Neural crest cell (in vitro differentiated cells): ENCODE data around the gene ANK3. TPM values are rescaled to one million over a fixed set of nuclear protein-coding genes. Genes with fewer than 3 reads are reported as not detected.
A peak's percentile ranks its signal among the peaks of the same experiment; 100 is the strongest.

Experiments
- DNase-seq: peaks from one replicate; pipeline ENCODE4 v3.0.0; 2021; ENCODE audit warnings: low read depth, mixed read lengths, low spot score
- H3K27ac Mint-ChIP-seq: one replicate; pipeline ENCODE4 v1.8.0; 2021; ENCODE audit warnings: mild to moderate bottlenecking, mixed read lengths; ENCODE audit not compliant: unreplicated experiment
- H3K27me3 Mint-ChIP-seq: 2 replicates; pipeline ENCODE4 v1.8.0; 2021; ENCODE audit warnings: low read depth, mild to moderate bottlenecking, mixed read lengths
- H3K36me3 Mint-ChIP-seq: 2 replicates; pipeline ENCODE4 v1.8.0; 2021; ENCODE audit warnings: low read depth, mild to moderate bottlenecking, mixed read lengths
- H3K4me1 Mint-ChIP-seq: 2 replicates; pipeline ENCODE4 v1.8.0; 2021; ENCODE audit warnings: mixed read lengths
- H3K4me3 Mint-ChIP-seq: one replicate; pipeline ENCODE4 v1.8.0; 2021; ENCODE audit warnings: mild to moderate bottlenecking, mixed read lengths
- H3K9me3 Mint-ChIP-seq: 2 replicates; pipeline ENCODE4 v1.8.0; 2021; ENCODE audit warnings: mixed read lengths
- CTCF ChIP-seq: fragments of 200-600 bp; sonication (generic); conservative IDR thresholded peaks from 2 replicates; pipeline ENCODE4 v1.5.0; 2021; ENCODE audit warnings: antibody characterized with exemption, mild to moderate bottlenecking
- total RNA-seq: library from RNA; stranded (reverse); gene quantifications from 2 replicates; pipeline ENCODE4 v1.2.1, GENCODE V29; 2021

Gene ANK3
- total RNA-seq, 1 donor from 2014 or later = 45.2 TPM

GRCh38 chr10:60413306-60414012, 23.8 kb upstream of the ANK3 start:
- Mint-ChIP-seq H3K27ac (no peak overlapping the region), H3K4me1 (peaks cover 4% of the 10 kb centered on the region), H3K9me3 (no peaks in the 10 kb centered on the region), H3K27me3 (no peaks in the 10 kb centered on the region), H3K4me3 (no peak overlapping the region), H3K36me3 (no peaks in the 10 kb centered on the region)
- no peak for TF ChIP-seq CTCF
- no peak for DNase-seq

GRCh38 chr10:60410970-60411369, 21.3 kb upstream of the ANK3 start:
- Mint-ChIP-seq H3K27me3 (no peaks in the 10 kb centered on the region), H3K4me3 (no peak overlapping the region), H3K9me3 (no peaks in the 10 kb centered on the region), H3K36me3 (no peaks in the 10 kb centered on the region), H3K4me1 (peaks cover 9% of the 10 kb centered on the region), H3K27ac (peak overlapping the region; percentile 48)
- TF ChIP-seq CTCF = no peak
- DNase-seq = no peak

GRCh38 chr10:60409202-60409601, 19.5 kb upstream of the ANK3 start:
- Mint-ChIP-seq H3K4me3 (no peak overlapping the region), H3K4me1 (peaks cover 9% of the 10 kb centered on the region), H3K27me3 (no peaks in the 10 kb centered on the region), H3K36me3 (no peaks in the 10 kb centered on the region), H3K9me3 (no peaks in the 10 kb centered on the region), H3K27ac (no peak overlapping the region)
- no peak for DNase-seq
- no peak for TF ChIP-seq CTCF

GRCh38 chr10:60406182-60406581, 16.5 kb upstream of the ANK3 start:
- DNase-seq = no peak
- Mint-ChIP-seq H3K4me1 (peaks cover 9% of the 10 kb centered on the region), H3K9me3 (no peaks in the 10 kb centered on the region), H3K27ac (no peak overlapping the region), H3K36me3 (no peaks in the 10 kb centered on the region), H3K4me3 (no peak overlapping the region), H3K27me3 (no peaks in the 10 kb centered on the region)
- TF ChIP-seq CTCF = no peak

GRCh38 chr10:60405172-60405571, 15.5 kb upstream of the ANK3 start:
- Mint-ChIP-seq H3K9me3 (no peaks in the 10 kb centered on the region), H3K4me1 (peaks cover 9% of the 10 kb centered on the region), H3K27me3 (no peaks in the 10 kb centered on the region), H3K36me3 (no peaks in the 10 kb centered on the region), H3K4me3 (no peak overlapping the region), H3K27ac (no peak overlapping the region)
- no peak for DNase-seq
- TF ChIP-seq CTCF = no peak
